ENCODE data around the gene PAMR1.

DNA sequence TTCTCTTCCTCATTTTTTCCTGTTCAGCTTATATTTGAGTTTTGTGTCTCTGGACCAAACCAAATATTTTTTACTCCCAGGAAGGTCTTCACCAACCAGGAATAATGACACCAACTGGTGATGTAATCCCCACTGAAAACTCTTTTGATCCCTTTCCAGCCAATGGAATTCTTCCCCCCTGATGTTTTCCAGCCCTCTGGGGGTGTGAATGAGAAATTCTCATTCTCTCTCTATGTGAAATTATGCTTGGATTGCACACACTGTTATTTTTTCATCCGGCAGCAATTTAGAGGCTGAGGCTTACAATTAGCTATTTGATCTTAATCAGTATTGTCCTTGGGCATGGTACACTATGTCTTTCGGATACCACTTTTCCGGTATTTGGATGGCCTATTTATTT, 66.6 kb downstream of the PAMR1 start:
- no peak for TF ChIP-seq POLR2A (IDR thresholded peaks at IDR 0.05; ENCODE audit: low read length)
- no peak for TF ChIP-seq GATA1 (IDR thresholded peaks at IDR 0.05; ENCODE audit: low read depth, low read length)

Measured in erythroblast (primary cell).